UCSD-AML1 (cell line): ENCODE data around the gene RBM4.

Source experiments
- DNase-seq: peaks from one replicate; lab custom pipeline; 2025; ENCODE audit not compliant: unreplicated experiment; lab: John Stamatoyannopoulos, UW

RBM4 gene

DNA sequence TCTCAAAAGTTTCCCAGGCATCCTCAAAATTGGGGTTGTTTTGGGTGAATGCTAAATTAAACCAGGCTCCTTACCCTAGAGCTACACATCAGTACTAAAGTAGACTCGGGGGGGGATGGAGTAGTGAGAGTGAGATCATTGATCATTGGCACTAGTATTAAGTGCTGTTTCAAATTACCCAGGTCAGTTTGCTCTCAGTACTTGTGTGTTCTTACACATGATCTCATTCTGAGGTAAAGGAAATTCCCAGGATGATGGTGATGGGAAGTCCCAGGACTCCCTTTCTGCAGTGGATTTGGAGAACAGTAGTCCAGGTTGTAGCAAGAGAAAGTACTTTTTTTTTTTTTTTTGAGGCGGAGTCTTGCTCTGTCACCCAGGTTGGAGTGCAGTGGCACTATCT is 12.5 kb downstream of the RBM4 start:
- no peak for DNase-seq

DNA sequence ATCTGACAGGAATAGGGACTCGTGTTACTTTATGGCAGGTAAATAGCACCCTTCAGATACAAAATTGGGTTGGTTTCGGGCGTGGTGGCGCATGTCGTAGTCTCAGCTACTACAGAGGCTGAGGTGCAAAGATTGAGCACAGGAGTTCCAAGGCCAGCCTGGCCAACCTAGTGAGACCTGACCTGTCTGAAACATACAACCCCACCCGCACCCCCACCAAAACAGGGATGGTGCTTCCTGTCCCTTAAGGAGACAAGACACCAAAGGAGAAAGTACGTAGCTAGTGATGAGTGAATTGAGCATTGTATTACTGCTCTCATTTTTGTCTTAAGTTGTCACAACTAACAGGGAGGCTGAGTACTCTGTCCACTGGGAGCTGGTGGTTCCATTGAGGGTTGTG is 14.1 kb downstream of the RBM4 start:
- DNase-seq: no peak

DNA sequence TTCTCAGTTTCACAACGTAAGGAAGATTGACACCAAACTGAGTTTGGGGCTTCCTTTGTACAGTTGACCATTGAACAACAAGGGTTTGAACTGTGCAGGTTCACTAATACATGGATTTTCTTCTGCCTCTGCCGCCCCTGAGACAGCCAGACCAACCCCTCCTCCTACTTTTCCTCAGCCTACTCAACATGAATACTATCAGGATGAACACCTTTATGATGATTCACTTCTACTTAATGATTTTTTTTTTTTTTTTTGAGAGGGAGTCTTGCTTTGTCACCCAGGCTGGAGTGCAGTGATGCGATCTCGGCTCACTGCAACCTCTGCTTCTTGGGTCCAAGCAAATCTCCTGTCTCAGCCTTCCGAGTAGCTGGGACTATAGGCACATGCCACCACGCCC is 14.6 kb downstream of the RBM4 start:
- no peak for DNase-seq

DNA sequence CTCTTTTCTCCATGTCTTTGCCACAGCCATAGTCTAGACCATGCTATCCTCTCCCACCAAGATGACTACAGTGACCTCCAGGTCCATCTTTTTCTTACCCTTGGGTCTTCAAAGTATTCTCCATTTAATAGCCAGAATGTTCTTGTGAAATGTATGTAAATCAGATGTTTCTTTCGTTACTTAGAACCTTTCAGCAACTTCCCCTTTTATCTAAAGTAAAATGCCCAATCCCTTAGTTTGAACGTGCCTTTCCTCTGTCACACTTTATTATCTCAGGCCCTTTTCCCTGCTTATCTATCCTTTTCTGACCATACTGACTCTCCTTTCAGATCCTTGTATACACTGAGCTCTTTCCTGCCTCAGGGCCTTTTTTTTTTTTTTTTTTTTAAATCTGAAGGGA is 21.3 kb downstream of the RBM4 start:
- DNase-seq: no peak

DNA sequence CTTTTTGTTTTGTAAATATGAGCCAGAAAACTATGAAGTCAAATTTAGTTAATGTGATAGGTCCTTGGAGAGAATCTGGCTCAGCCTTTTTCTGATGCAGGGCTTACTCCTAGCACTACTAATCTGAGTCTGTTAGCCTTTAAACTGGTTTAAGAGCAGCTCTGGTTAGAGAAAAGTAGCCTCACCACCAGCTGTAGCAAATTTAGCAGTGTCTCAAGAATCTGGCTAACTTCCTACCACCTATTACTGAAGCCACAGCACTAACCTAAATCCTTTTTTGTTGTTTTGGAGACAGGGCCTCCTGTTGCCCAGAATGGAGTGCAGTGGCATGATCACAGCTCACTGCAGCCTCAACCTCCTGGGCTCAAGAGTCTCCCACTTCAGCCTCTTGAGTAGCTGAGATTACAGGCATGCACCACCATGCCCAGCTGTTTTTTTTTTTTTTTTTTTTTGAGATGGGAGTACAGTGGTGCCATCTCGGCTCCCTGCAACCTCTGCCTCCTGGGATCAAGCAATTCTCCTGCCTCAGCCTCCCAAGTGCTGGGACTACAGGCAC is 25.3 kb downstream of the RBM4 start:
- DNase-seq: no peak

DNA sequence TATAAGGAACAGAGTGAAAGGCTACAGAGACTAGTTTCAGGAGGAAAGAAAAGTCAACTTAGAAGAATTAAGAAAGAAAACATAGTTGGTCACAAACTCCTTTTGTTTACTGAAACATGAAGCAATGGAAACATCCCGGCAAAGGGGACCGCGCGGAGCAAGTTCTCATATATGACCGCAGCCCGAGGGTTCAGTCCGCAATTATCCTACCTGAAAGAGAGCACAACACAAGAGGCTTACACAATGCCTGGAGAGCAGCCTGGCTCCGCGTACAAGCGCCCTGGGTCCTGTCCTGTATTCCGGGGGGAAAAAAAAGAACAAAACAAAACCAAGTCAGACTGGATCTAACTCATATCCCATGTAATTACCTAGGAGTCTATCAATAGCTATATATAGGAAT is 26.9 kb downstream of the RBM4 start:
- no peak for DNase-seq

DNA sequence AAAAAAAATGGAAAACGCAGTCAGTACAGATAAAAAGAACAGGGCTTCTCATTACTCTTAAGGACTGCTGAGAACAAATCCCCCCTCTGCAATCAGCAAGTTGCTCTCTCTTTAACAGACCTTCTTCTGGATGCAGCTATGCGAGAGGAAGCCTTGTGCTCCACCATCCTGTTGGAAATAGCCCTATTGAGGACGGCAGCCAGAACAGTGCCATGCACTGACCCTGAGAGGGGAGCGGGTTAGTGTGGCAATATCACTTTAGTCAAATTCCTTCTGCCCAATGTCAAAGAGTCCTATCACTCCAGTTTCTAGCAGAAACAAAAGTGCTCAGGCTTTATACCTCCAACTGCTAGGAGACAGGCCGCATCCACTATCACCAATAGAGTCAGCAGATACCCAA is 32.3 kb downstream of the RBM4 start:
- DNase-seq: no peak

DNA sequence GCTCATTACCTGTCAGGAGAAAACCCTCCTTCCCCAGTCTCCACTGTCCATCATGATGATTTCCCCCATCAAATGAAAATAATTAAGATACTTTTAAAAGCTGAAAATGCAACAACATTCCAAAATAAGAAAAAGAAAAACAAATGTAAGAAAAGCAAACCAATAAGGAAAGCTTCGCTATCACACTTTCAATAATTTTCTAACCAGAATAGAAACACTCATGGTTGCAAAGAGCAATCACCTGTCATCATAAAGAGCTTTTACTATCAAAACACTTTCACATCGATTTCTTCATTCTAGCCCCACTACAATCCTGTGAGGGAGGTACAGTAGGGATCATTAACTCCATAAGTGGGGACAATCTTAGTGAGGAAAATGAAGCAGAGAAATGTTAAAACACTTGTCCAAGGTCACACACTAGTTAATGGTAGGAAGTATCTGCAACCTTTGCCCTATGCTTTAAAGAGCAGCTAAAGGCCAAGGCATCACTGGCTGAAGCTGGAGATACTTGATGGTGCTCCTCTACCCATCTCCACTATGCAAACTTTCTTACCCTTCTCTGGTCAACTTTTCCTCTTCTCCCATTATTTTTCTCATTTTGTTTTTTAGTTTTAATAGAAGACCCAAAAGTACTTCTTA is 36.6 kb downstream of the RBM4 start:
- DNase-seq: no peak

DNA sequence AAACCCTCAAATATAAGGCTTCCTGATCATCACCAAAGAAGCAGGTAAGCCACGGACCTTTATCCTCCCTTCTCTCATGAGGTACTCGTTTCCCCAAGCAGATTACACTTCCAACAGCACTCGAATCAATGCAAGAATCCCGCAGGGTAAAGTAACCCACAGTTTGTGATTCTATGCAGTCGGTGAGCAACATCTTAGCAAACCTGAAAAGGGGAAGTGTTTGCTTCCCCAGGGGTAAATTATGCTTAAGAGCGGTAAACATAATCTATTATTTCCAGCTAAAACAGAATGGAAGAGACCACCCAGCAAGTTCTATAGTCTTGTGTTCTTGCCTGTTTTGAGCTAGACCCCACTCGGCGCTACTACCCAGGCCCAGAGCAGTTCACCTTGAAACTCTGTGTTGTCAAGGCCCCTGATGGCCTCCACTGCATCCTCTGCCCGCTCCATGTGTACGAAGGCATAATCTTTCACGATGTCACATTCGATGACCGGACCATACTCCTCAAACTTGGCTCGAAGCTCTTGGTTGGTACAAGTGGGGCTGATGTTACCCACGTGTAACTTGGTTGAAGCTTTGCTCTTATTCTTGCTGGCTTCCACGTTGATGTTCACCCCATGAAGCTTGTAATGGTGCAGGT is 37.9 kb downstream of the RBM4 start:
- DNase-seq: no peak

DNA sequence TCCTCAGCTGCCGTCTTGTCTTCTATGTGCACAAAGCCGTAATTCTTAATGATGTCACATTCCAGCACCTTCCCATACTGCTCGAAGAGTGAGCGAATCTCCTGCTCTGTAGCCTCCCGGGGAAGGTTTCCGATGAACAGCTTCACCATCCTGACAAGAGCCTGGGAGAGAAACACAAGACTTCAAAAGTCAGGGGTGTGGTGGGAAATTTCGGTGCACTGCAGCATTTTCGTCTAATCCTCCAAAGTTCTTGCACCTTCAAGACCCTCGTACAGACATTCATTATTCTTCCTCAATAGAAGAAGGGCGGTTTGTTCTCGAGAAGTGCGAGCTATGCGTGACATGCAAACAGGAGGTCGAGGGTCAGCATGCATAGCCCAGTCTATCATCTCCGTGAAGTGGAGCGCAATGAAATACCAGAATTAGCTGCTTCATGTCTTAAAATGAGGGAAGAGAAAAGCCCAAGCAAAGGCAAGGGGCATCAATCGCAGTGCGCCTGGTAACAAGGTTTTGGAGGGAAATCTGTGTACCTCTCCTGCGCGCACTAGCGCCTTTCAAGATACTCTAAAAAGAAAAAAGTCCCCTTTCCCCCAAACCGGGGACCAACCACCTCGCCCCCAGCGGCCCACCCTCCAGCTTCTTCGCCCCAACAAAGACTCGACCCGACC is 38.6 kb downstream of the RBM4 start:
- no peak for DNase-seq

DNA sequence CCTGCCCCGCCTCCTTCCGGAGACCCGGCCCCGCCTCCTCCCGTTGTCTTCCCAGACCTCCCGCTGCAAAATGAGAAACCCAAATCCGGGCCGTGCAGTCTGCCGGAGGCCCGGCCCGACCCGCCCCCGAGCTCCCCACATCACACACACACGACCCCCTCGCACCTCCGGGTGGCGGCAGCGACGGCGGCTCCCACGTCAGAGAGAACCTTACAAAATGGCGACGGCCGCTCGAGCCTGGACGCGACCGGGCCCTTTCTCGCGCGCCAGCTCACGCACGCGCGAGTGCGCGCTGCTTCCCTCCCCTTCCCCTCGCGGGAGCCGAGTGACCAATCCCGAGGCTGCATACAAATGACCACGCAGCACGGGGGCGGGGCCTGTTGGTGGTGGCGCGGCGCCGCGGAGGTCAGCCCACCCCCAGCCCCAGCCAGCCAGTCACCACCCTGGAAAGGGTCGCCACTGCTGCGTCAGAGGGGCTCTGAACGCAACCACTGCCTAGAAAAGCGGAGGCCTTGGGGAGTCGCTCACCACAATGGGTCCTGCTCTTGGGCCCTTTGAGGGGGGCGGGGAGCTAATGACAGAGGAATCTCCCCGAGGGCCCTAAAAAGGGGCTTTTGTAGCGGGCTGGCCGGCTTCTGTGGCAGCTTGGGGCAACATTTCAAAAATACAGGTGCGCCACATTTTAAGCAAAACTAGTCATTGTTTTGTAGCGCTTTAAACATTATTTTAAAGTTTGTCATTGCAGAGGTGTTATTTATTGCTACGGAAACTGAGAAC is 39.3 kb downstream of the RBM4 start, which contains the start of gene RBM4B:
Gene RBM4B, minus strand, starts transcription at position 289 of the 777 bp plus-strand sequence. CDS start 808 bp downstream, outside the sequence.
- peak; percentile 97 for DNase-seq

DNA sequence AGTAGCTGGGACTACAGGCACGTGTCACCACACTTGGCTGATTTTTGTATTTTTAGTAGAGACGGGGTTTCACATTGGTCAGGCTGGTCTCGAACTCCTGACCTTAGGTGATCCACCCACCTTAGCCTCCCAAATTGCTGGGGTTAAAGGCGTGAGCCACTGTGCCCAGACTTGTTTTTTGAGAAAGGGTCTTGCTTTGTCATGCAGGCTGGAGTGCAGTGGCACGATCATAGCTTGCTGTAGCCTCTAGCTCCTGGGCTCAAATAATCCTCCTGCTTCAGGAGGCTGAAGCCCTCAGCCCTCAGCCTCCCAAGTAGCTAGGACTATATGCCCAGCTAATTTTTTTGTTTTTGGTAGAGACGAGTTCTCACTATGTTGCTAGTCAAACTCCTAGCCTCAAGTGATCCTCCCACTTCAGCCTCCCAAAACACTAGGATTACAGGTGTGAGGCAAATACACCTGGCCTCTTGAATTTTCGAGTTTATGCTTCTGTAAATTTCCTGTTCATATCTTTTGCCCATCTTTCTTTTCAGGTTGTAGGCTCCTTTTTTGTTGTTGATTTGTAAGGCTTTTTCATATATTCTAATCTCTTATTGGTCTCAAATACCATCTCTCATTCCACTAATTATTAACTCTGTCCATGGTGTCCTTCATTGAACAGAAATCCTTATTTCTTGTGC is 42.6 kb downstream of the RBM4 start:
- no peak for DNase-seq

DNA sequence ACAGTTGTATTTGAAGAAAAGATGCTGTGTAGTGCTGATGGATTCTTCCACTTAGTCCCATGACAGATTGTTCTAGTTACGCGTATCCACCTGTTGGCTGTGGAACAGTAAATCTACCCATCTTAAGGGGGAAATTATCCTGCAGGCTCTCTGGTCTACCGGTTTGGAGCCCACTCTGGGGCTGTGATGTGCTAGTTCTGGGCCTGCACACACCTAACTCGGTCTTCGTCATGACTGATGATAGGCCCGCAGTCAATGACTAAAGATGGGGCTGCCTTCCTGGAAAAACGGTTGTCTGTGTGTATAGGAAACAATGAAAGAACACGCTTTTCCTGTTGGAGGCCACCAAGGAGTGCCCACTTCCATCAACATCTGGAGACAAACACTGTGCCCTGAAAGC is 45.4 kb downstream of the RBM4 start:
- DNase-seq: no peak

DNA sequence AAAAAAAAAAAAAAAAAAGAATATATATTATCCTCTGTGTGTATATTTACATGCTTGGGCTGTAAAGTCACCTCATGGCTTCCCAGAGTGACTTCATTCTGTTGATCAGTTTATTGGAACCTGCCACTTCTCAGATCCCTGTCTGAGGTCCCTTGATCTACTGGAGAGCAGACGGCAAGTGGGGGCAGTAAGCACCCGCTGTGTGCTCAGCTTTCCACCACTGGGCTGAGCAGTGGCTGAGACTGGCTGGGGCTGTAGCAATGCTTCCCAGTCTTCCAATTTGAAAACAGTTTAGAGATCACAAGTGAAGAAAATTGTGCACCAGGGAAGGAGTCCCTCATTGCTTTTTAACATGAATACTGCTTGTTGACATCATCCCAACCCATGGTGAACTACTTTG is 46.1 kb downstream of the RBM4 start:
- DNase-seq: no peak

DNA sequence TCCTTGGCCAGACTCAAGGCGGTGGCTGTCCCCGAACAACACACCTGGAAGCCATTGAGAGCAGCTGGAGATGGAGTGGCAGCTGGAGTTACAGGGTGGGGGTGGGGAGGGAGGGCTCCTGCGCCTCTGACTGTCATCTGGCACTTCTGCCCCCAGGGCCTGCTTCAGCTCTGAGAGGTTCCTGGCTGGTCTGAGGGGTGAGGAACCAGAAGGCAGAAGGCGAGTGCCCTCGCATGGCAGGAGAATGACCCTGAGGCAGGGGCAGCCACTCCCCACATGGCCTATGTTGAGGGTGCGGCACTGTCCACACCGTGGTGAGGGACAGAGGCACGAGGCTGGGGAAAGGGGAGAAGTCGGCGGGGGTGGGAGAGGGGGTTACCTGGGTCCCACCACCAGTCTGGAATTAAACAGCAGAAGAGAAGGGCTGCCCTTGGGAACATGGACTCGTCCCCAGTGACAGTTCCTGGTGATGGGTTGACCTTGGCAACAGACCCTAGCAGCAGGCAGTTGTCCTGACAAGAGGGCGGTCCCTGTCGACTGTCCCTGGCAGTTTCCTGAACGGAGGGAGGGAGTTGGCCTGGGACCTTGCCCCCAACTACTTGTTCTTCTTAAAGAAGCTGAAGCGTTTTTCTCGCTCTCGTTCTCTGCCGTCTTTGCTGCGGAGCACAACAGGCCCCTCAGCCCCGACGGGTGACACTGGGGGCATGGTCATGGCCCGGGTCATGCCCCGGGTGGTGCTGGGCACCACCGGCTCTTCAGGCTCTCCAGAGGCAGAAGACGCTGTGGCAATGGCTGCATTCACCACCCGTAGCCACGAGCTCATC is 47.0 kb downstream of the RBM4 start:
- no peak for DNase-seq

DNA sequence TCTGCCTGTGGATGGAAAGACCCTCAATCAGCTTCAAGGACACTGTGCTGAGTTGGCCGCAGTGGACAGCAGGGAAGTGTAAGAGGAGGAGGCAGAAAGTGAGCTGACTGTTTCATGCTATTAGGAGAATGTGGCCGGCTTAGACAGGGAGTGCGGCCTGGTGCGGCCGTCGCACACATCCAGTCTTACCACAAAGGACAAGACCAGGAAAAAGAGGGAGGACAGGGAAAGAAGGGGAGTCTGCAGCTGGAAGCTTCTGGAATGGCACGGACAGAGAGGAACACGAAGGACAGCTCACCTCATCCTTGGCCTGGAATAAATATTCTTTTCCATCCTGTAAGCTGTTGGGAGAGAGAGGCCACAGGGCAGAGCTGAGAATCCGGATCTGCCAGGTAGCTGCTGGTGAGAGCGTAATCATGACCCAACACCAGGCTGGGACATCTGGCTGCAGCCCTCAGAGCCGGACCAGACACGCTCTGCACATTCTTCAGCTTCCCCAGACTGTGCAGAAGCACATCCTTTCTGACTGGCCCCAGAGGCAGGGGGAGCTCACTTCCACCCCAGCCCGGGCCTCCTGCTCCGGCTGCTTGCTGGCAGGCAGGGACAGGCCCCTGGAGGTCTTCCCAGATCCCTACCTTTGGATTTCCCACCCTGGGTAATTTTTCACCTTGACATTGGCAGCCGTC is 47.7 kb downstream of the RBM4 start:
- DNase-seq: no peak

DNA sequence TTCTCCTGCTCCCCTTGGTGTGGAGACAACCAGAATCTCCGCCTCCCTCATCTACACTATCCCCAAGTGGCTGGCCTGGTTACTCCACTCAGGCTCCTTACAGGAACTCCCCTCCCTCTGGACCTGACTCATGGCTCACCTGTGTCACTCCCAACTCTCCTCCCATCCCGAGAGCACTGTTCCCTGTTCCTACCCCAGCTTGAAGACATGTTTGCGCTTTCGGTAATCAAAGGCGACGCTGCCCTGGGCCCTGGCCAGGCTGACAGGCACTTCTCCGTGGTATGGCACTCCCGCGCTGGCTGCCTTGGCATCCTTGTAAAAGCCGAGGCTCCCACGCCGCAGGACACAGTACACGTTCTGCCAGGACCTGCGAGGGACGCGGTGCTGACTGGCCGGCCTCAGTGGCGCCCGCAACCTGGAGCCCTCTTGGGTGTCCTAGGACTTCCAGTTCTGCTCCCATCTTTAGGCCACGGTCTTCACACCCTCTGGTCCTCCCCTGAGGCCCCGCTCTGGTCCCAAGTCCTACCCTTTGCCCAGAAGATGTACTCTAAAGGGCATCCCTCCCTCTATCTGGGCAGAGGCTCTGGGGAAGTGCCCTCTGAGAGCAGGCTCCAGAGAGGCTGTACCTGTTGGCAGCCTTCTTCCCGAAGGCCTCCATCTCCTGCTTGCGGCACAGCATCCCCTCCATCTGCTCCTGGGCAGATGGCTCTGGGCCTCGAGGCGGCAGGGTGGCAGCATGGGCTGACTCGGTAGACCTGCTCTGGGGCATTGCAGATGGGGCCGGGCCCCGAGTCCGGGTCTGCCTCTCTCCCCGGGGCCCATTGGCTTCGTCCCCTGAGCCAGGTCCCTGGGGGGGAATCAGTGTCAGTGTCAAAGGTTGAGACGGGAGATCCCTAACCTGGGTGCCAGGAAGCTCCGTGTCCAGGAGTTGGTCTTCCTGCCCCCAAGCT is 48.6 kb downstream of the RBM4 start:
- DNase-seq: no peak

DNA sequence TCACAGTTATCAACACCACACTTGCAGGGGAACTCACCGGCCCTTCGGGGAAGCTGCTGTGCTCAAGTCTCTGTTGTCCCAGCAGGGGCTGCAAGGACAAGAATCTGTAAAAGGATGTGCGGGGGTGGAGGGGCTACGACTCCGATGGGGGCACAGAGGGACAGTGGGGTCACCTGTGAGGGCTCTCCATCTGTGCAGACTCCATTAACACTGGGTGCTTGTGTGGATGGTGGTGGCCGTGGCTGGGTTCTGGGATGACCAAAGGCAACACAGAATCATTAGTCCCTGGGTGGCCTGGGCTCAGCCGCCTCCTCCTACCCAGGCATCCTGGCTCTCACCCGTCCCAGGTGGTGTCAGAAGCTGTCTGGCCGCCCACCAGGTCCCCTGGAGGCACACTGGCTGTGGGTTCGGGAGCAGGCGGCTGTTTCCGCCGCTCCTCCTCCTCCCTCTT is 49.4 kb downstream of the RBM4 start:
- no peak for DNase-seq
